ENCODE data around the gene PRODH. TPM values are rescaled to one million over a fixed set of nuclear protein-coding genes. Genes with fewer than 3 reads are reported as not detected.
"Not testable (repeated sequence)": the region's sequence is repeated elsewhere in the genome, so short reads cannot be mapped to it uniquely, and the experiment has no call there.

The PRODH gene
- total RNA-seq, 2 donors from 2014 or later, result 0.76 to 1.1 TPM

DNA sequence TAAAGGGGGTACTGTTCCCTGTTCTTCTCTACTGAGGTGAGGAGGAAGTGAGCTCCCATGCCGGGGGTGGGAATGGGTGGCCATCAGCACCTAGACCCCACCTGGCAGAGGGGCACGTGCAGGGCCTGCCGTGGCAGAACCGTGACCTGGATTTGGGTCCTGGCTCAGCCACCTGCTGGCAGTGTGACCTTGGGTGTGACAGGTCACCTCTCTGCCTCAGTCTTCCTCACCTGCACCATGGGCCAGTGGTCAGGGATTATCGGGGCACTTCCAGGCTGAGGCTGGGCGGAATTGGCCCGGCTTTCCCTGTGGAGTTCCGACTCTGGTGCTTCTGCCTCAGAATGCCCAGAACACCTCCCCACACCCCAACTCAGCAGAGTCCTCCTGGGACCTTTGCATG, 36.5 kb upstream of the PRODH start:
- not testable (repeated sequence) for H3K4me3 Mint-ChIP-seq; H3K4me1 Mint-ChIP-seq (ENCODE audit: low read depth); H3K9me3 Mint-ChIP-seq; DNase-seq; ATAC-seq (replicated peaks in 1 of 2); H3K27ac Mint-ChIP-seq; H3K27me3 Mint-ChIP-seq (ENCODE audit: low read depth); H3K36me3 Mint-ChIP-seq (ENCODE audit: insufficient read depth in 2 of 2)

DNA sequence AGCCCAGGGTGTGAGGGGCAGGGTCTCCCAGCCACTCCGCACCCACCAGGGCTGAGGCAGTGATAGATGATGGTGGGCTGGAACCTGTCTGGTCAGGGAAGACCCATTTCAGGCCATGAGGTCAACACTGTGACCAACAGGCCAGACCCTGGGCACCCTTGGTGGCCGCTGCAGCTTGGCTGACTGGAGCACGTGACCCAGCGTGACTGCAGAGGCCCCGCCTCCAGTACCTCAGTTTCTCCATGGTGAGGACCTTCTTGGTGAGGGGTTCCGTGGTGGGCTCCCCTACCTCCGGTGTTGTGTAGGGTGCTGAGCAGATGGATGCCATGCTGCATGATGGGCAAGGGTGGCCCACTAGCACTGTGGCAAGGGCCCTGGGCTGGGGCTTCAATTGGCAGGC, 35.9 kb upstream of the PRODH start:
- not testable (repeated sequence) for ATAC-seq (replicated peaks in 1 of 2); H3K36me3 Mint-ChIP-seq (ENCODE audit: insufficient read depth in 2 of 2); H3K27ac Mint-ChIP-seq; H3K9me3 Mint-ChIP-seq; H3K27me3 Mint-ChIP-seq (ENCODE audit: low read depth); H3K4me1 Mint-ChIP-seq (ENCODE audit: low read depth); DNase-seq
- peak overlapping the region in 1 of 2 donors; percentile 46 for H3K4me3 Mint-ChIP-seq

DNA sequence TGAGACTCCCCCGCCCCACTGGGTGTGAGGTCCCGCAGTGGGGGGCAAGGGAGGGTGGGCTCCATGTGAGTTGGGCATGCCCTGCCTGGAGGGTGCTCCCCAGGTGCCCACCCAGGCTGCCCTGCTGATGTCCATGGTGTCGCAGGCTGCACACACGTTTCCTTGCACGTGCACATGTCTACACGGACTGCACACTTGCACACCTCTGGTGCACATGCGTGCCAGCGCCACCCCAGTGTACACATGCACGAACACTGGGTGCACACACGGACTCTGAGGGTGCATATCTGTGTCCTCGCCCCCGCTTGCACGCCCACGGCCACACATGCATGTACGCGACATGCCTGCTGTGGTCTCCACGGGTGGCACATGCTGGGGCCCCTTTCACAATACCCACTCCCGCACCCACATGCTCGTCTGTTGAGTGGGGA, 35.2 kb upstream of the PRODH start:
- no peaks in the 10 kb centered on the region for H3K9me3 Mint-ChIP-seq
- no peak for DNase-seq
- ATAC-seq (replicated peaks in 1 of 2), result no peak
- H3K36me3 Mint-ChIP-seq (ENCODE audit: insufficient read depth in 2 of 2), result no peaks in the 10 kb centered on the region
- peaks cover 7% of the 10 kb centered on the region for H3K27me3 Mint-ChIP-seq (ENCODE audit: low read depth)
- H3K4me3 Mint-ChIP-seq, result no peak overlapping the region
- no peaks in the 10 kb centered on the region for H3K4me1 Mint-ChIP-seq (ENCODE audit: low read depth)
- H3K27ac Mint-ChIP-seq, result no peak overlapping the region

DNA sequence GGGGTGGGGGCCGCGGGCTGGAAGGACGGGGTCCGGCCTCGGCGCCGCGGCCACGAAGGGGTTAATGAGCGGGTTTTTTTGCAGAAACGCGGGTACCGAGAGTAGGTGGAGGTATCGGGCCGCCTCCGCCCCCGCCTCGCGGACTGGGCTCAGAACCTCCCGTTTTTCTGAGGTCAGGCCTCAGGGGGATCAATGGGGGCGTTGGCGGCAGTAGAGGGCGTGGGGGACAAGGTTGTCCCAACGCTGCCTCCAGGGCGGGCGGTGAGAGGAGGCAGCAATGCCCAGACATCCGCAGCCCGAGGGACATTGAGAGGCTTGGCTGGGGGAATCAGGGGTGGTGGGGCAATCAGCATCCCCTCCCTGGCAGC, 34.8 kb upstream of the PRODH start:
- H3K4me1 Mint-ChIP-seq (ENCODE audit: low read depth), result no peaks in the 10 kb centered on the region
- ATAC-seq (replicated peaks in 1 of 2) (no peak), DNase-seq (no peak)
- peak overlapping the region; percentile 45 to 70 for H3K4me3 Mint-ChIP-seq
- peaks cover 7% of the 10 kb centered on the region for H3K27me3 Mint-ChIP-seq (ENCODE audit: low read depth)
- H3K27ac Mint-ChIP-seq, result no peak overlapping the region
- no peaks in the 10 kb centered on the region for H3K9me3 Mint-ChIP-seq
- no peaks in the 10 kb centered on the region for H3K36me3 Mint-ChIP-seq (ENCODE audit: insufficient read depth in 2 of 2)

DNA sequence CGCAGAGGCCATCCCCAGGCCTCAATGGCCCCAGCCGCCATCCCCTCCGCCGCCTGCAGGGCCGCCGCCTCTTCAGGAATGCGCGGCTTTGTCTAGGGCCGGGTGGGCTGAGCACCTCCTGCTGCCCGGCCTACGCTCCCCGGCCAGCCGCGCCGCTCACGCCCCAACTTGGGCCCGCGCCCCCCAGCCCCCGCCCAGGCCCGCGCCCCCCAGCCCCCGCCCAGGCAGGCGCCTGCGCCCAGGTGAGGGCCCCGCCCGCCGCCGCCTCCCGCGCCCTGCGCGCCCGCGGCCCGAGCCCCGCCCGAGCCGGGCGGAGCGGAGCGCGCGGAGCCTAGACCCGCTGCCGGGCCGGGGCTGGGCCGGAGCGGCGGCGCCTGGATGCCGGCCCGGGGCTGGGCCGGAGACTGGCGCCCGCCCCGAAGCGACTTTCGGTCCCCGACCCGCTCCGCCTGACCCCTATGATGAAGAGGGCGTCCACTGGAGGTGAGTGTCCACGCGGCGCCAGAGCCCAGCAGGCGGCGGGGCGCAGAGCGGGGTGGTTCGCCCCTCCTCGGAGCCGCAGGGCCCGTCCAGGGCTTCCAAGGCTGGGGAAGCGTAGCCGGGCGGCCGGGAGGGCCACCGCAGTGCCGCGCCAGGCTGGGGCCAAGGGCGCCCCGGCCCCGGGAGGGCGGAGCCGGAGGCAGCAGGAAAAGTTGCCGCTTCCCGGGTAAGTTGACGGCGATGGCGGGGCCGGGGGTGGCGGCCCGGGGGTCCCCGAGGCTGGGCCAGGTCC, 34.3 kb upstream of the PRODH start:
- Mint-ChIP-seq H3K4me1 (ENCODE audit: low read depth) (no peaks in the 10 kb centered on the region), H3K36me3 (ENCODE audit: insufficient read depth in 2 of 2) (no peaks in the 10 kb centered on the region), H3K4me3 (peak overlapping the region; percentile 45 to 53), H3K27me3 (ENCODE audit: low read depth) (peaks cover 7% of the 10 kb centered on the region), H3K27ac (no peak overlapping the region), H3K9me3 (no peaks in the 10 kb centered on the region)
- DNase-seq, result peak in 1 of 2 donors; percentile 21
- ATAC-seq (replicated peaks in 1 of 2), result peak; percentile 59 to 71

DNA sequence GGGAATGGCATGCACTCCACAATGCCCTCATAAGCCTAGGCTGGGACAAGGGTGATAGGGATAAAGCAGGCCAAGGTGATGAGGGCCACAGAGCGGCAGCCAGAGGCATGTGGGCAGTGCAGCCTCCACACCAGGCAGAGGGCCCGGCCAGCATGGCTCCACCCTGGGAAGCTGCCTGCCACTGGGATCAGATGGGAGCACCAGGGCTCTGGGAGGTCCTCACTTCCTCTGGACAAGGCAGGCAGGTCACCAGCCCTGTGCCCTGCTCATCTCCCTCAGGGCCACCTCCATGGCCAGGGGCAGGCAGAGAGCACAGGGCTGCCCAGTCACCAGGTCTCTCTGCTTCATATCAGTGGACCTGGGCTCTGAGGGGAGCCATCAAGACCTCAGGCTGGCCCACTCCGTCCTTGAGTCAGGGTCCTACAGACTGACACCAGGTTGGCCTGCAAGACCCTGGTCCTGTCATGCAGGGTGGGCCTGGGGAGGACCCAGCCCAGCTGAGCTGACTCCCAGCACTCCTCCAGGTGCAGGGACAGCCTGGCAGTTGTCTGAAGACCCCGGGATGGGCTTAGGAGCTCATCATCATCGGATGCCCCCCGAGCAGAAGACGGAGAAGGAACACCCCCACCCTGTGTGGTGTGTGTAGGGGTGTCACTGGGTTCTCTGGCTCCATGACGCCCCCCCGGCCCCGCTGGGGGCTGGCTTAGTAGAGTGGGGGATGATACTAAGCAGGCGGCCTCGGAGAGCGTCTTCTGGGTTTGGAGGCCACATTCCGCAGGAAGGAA, 33.3 kb upstream of the PRODH start:
- not testable (repeated sequence) for H3K27me3 Mint-ChIP-seq (ENCODE audit: low read depth); H3K4me1 Mint-ChIP-seq (ENCODE audit: low read depth); H3K36me3 Mint-ChIP-seq (ENCODE audit: insufficient read depth in 2 of 2); DNase-seq; H3K9me3 Mint-ChIP-seq; ATAC-seq (replicated peaks in 1 of 2); H3K27ac Mint-ChIP-seq
- H3K4me3 Mint-ChIP-seq, result peak overlapping the region; percentile 64 to 72

DNA sequence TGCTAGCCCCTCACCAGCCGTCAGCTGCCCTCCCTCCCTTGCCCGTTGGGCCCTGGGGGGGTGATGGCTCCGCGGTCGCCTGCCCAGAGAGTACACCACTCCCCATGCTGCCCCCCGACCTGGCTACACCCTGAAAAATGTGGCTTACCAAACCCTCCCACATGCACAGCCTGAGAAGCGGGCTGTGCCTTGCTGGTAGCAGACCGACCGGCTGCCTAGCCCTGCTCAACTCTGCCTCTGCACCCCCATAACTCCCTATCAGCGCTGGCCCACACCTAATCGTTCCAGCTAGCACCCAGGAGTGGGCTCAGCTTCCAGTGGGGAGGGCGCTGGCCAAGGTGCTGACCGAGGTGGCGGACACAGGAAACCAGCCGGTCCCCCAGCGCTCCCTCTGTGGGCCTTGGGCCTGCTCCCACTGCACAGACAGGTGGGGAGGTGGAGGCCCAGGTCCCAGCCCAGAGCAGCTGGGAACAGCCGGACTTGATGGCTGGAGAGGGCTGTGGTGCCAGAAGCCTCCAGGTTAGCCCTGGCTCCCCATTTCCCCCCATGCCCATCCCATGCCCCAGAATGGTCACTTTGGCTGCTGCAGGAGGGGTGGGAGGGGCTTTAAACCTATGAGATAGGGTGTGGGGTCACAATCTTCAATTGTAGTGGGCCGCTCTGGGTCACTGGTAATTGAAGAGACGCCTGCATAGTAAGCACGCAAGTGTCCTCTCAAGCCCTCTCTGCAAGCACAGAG, 32.1 kb upstream of the PRODH start:
- ATAC-seq (replicated peaks in 1 of 2), result no peak
- no peaks in the 10 kb centered on the region for H3K36me3 Mint-ChIP-seq (ENCODE audit: insufficient read depth in 2 of 2)
- H3K27ac Mint-ChIP-seq, result no peak overlapping the region
- peaks cover 7% of the 10 kb centered on the region for H3K27me3 Mint-ChIP-seq (ENCODE audit: low read depth)
- no peaks in the 10 kb centered on the region for H3K9me3 Mint-ChIP-seq
- H3K4me1 Mint-ChIP-seq (ENCODE audit: low read depth), result no peaks in the 10 kb centered on the region
- DNase-seq, result peak in 1 of 2 donors; percentile 7
- no peak overlapping the region for H3K4me3 Mint-ChIP-seq

DNA sequence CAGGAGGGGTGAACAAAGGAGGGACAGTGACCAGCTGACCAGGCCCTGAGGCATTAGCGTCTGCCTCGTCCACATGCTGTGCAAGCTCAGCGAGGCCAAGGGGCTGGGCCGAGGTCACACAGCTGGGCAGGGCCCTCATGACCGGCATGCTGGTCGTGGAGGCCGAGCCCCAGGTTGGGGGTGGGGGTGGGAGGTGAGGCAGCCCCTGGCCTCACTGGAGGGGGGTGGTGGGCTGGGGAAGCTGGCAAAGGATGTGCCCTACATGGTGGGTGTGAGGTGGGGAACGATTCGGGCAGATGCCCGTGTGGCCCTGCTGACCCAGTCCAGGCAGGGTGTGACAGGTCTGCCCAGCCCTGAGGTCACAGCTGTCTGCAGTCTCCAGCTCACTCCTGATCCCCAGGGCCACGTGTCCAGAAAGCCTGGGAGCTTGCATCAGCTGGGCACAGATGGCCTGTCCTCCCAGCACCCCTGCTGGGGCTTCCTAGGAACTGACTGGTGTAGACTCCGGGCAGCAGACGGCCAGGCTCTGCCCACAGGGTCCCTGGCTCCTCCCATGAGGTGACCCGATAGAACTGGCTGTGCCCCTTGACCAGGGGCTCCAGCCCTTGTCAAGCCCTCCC, 31.4 kb upstream of the PRODH start:
- H3K4me3 Mint-ChIP-seq; DNase-seq; ATAC-seq (replicated peaks in 1 of 2): not testable (repeated sequence)

DNA sequence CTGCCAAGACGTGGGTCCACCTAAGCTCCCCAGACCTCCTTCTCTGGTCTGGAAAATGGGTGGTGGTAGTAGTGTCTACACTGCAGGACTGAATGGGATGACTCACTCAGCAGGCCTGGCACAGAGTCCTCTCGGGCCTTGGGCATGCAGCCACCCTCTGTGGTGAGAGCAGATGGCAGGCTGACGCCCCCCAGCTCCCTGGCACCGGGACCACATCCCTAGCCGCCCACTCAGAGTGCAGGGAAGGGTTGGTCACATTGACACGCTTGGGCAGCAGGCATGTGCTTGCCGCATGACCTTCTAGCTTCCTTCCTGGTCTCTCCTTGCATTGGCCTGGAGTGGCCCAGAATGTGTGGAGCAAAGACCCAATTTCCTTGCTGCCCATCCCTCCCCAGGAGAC, 30.7 kb upstream of the PRODH start:
- no peaks in the 10 kb centered on the region for H3K4me1 Mint-ChIP-seq (ENCODE audit: low read depth)
- no peak overlapping the region for H3K27ac Mint-ChIP-seq
- H3K9me3 Mint-ChIP-seq, result no peaks in the 10 kb centered on the region
- DNase-seq, result no peak
- peaks cover 7% of the 10 kb centered on the region for H3K27me3 Mint-ChIP-seq (ENCODE audit: low read depth)
- no peak overlapping the region for H3K4me3 Mint-ChIP-seq
- H3K36me3 Mint-ChIP-seq (ENCODE audit: insufficient read depth in 2 of 2), result no peaks in the 10 kb centered on the region
- ATAC-seq (replicated peaks in 1 of 2), result no peak

More for the DNA sequence above, 31.4 kb upstream of the PRODH start:
- H3K36me3 Mint-ChIP-seq (ENCODE audit: insufficient read depth in 2 of 2); H3K27me3 Mint-ChIP-seq (ENCODE audit: low read depth); H3K4me1 Mint-ChIP-seq (ENCODE audit: low read depth); H3K9me3 Mint-ChIP-seq; H3K27ac Mint-ChIP-seq: not testable (repeated sequence)

DNA sequence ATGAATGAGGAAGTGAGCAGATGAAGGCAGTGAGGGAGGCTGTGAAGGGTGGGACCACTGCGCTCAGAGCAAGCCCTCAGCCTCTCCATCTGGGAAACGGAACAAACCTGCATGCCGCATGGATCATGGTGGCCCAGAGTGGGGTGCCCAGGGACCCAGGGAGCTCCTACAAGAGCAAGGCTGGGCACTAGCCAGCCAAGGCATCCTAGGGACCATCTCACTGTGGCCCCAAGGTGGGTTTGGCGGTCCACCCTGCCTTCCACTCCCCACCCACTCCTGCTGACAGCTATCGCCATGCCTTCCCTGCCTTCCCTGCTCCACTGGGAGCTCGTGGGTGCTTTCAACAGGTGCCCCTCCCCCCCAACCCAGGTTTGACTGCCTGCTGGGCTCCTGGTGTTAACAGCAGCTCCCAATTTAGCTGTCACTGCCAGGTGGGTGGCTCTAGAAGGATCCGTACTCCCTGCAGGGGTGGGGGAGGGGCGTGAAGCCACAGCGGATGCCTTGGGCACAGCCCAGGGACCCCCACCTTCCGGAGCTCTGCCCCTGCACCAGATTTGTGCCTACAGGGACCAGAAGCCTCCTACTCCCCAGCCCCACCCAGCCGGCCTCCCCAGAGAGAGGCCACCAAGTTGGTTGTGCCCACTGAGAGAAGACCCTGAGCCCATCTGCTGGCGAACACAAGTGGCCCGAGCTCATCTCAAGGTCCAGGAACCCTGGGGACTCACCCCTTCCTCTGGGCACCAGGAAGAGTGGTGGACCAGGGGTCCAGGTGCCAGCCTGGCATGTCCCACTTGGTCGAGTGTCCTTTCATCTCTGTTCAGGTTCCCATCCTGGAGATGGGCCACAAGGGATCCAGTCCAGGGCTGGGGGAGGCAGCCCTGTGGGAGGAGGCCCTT, 29.7 kb upstream of the PRODH start:
- Mint-ChIP-seq H3K27ac (no peak overlapping the region), H3K4me1 (ENCODE audit: low read depth) (no peaks in the 10 kb centered on the region), H3K27me3 (ENCODE audit: low read depth) (peaks cover 7% of the 10 kb centered on the region), H3K9me3 (no peaks in the 10 kb centered on the region), H3K36me3 (ENCODE audit: insufficient read depth in 2 of 2) (no peaks in the 10 kb centered on the region), H3K4me3 (no peak overlapping the region)
- no peak for DNase-seq
- no peak for ATAC-seq (replicated peaks in 1 of 2)

DNA sequence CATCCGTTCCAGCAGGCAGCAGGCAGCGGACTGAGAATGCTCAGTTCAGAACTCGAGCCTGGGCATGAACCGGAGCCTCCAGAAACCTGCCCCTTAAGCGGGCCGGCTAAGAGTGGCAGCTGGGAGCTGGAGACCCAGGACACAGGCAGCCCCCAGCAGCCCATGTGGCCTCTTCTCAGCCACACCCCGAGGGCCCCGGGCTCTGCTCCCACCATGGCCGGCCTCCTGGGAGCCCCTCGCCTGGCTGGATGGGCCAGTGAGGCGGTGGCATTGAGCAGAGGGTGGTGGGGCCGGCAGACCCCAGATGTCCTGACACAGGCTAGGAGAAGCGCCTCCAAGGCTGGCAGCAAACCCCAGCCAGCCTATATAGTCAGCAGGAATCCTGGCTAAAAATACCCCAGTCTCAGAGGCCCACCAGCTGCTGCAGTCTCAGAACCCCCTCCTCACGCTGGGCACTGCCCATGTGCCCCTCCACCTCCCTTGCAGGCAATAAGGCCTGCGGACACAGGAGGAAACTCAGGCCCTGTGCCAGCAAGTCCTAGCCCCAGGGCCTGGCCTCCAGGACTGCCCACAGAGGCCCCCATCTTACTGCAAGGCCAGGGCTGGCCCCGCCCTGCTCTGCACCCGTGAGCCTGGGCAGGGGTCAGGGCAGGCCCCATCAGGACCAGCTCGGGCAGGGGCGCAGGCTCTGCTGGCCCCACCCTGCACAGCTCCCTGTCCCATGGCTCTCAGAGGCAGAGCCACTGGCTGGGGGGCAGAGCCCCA, 28.6 kb upstream of the PRODH start:
- H3K27ac Mint-ChIP-seq; H3K9me3 Mint-ChIP-seq; DNase-seq; H3K27me3 Mint-ChIP-seq (ENCODE audit: low read depth); H3K4me3 Mint-ChIP-seq; H3K4me1 Mint-ChIP-seq (ENCODE audit: low read depth); H3K36me3 Mint-ChIP-seq (ENCODE audit: insufficient read depth in 2 of 2); ATAC-seq (replicated peaks in 1 of 2): not testable (repeated sequence)

DNA sequence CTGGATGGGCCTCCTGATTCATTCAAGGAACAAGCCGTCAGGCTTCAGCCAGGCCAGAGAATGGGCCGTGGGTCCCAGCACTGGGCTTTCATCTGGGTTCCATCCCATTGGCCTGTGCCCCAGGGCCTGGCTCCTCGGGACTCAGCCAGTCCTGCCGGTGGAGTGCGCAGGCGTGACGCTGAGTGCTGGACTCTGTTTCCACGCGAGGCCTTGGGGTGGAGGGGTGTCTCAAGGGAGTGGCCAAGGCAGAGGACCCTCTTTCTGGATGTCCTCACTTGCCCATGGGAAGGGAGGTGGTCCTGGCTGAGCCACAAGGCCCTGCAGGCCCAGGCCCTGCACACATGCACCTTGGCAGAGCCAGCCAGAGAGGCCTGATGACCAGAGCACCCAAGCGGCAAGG, 28.0 kb upstream of the PRODH start:
- not testable (repeated sequence) for ATAC-seq (replicated peaks in 1 of 2); H3K36me3 Mint-ChIP-seq (ENCODE audit: insufficient read depth in 2 of 2); H3K9me3 Mint-ChIP-seq; H3K4me3 Mint-ChIP-seq; H3K27me3 Mint-ChIP-seq (ENCODE audit: low read depth); H3K4me1 Mint-ChIP-seq (ENCODE audit: low read depth); DNase-seq; H3K27ac Mint-ChIP-seq

All from activated T-cell treated with anti-CD3 and anti-CD28 coated beads, Interleukin-2, amount 50 U/mL, for 72 hours (primary cell).